ENCODE measurements around the gene AGAP1.

- TF ChIP-seq EP300 (IDR thresholded peaks at IDR 0.05) (no peak), CTCF (IDR thresholded peaks at IDR 0.05) (no peak)
Observed at GRCh38 chr2:236171181-236171679, 677.4 kb downstream of the AGAP1 start.

Data from sigmoid colon (tissue), 4 donors.